ENCODE measurements around the gene SAP130. TPM values are rescaled to one million over a fixed set of nuclear protein-coding genes. Genes with fewer than 3 reads are reported as not detected.
A peak's percentile ranks its signal among the peaks of the same experiment; 100 is the strongest.

Gene SAP130
- total RNA-seq, 2 donors from 2014 or later: 26.2 to 30.3 TPM

GRCh38 chr2:127968610-127969339, 59.1 kb downstream of the SAP130 start:
- no peak for DNase-seq

GRCh38 chr2:127961729-127962128, 66.1 kb downstream of the SAP130 start:
- no peak for DNase-seq
- no peak for ATAC-seq
- intact Hi-C loops (cut with DNase I, micrococcal nuclease): no loop called here

More at GRCh38 chr2:127968610-127969339, 59.1 kb downstream of the SAP130 start:
- intact Hi-C loops (cut with DNase I, micrococcal nuclease): no loop called here
- no peak for ATAC-seq

- DNase-seq: no peak
- no peak for ATAC-seq
- intact Hi-C loops (cut with DNase I, micrococcal nuclease): no loop called here
These were observed 70.6 kb downstream of the SAP130 start for GRCh38 chr2:127957240-127957639.

- intact Hi-C loops (cut with DNase I, micrococcal nuclease): no loop called here
- ATAC-seq: no peak
- no peak for DNase-seq
These were observed 73.0 kb downstream of the SAP130 start for GRCh38 chr2:127954857-127955256.

- intact Hi-C loops (cut with DNase I, micrococcal nuclease): no loop called here
- DNase-seq (no peak), ATAC-seq (peak; percentile 11)
These were observed 74.0 kb downstream of the SAP130 start for GRCh38 chr2:127953849-127954248.

GRCh38 chr2:127953128-127953718, 74.6 kb downstream of the SAP130 start:
- ATAC-seq (peak; percentile 95), DNase-seq (peak; percentile 37 to 58)
- intact Hi-C loops (cut with DNase I, micrococcal nuclease): no loop called here

GRCh38 chr2:127951026-127951425, 76.8 kb downstream of the SAP130 start:
- ATAC-seq (no peak), DNase-seq (no peak)
- intact Hi-C loops (cut with DNase I, micrococcal nuclease): no loop called here

- DNase-seq (no peak), ATAC-seq (no peak)
- intact Hi-C loops (cut with DNase I, micrococcal nuclease): no loop called here
These were observed 77.6 kb downstream of the SAP130 start for GRCh38 chr2:127950264-127950663.

- no peak for DNase-seq
These were observed 82.6 kb downstream of the SAP130 start for GRCh38 chr2:127945281-127945680.

GRCh38 chr2:127943186-127943585, 84.7 kb downstream of the SAP130 start:
- ATAC-seq: no peak
- intact Hi-C loops (cut with DNase I, micrococcal nuclease): no loop called here
- DNase-seq: no peak

More at GRCh38 chr2:127945281-127945680, 82.6 kb downstream of the SAP130 start:
- intact Hi-C loops (cut with DNase I, micrococcal nuclease): no loop called here
- no peak for ATAC-seq

- intact Hi-C loops (cut with DNase I, micrococcal nuclease): no loop called here
- DNase-seq (no peak), ATAC-seq (no peak)
These were observed 85.9 kb downstream of the SAP130 start for GRCh38 chr2:127942002-127942401.

- intact Hi-C loops (cut with DNase I, micrococcal nuclease): no loop called here
- no peak for DNase-seq
- no peak for ATAC-seq
These were observed 86.4 kb downstream of the SAP130 start for GRCh38 chr2:127941461-127941860.

- DNase-seq: no peak
- ATAC-seq: no peak
- intact Hi-C loops (cut with DNase I, micrococcal nuclease): no loop called here
These were observed 87.2 kb downstream of the SAP130 start for GRCh38 chr2:127940641-127941040.

GRCh38 chr2:127935337-127935736, 92.5 kb downstream of the SAP130 start:
- DNase-seq (no peak), ATAC-seq (no peak)

GRCh38 chr2:127932199-127932876, 95.5 kb downstream of the SAP130 start:
- DNase-seq: no peak
- no peak for ATAC-seq
- intact Hi-C loops (cut with DNase I, micrococcal nuclease): no loop called here

More at GRCh38 chr2:127935337-127935736, 92.5 kb downstream of the SAP130 start:
- intact Hi-C loops (cut with DNase I, micrococcal nuclease): no loop called here

- no peak for DNase-seq
- intact Hi-C loops (cut with DNase I, micrococcal nuclease): no loop called here
- ATAC-seq: peak; percentile 63
These were observed 98.4 kb downstream of the SAP130 start for GRCh38 chr2:127929449-127929848.

- no peak for DNase-seq
- no peak for ATAC-seq
- intact Hi-C loops (cut with DNase I, micrococcal nuclease): no loop called here
These were observed 100.5 kb downstream of the SAP130 start for GRCh38 chr2:127927384-127927783.

GRCh38 chr2:127917916-127918315, 109.9 kb downstream of the SAP130 start:
- ATAC-seq (no peak), DNase-seq (no peak)
- intact Hi-C loops (cut with DNase I, micrococcal nuclease): no loop called here

- intact Hi-C loops (cut with DNase I, micrococcal nuclease): no loop called here
- ATAC-seq (peak; percentile 98), DNase-seq (no peak)
These were observed 113.9 kb downstream of the SAP130 start for GRCh38 chr2:127913808-127914457.

- DNase-seq (no peak), ATAC-seq (no peak)
- intact Hi-C loops (cut with DNase I, micrococcal nuclease): no loop called here
These were observed 116.1 kb downstream of the SAP130 start for GRCh38 chr2:127911737-127912136.

Measured in left colon (tissue), 2 donors.